Colonic mucosa (tissue), 4 donors: ENCODE data around the gene PIERCE2. TPM values are rescaled to one million over a fixed set of nuclear protein-coding genes. Genes with fewer than 3 reads are reported as not detected.
"Not testable (repeated sequence)": the region's sequence is repeated elsewhere in the genome, so short reads cannot be mapped to it uniquely, and the experiment has no call there.

ENCODE experiments used
- DNase-seq: peaks from one replicate; pipeline ENCODE4 v3.0.0-alpha.2; 2020
- H3K27ac ChIP-seq: fragments of 200-600 bp; one replicate; pipeline ENCODE4 v1.8.0; 2021
- H3K27me3 ChIP-seq: fragments of 200-600 bp; one replicate; pipeline ENCODE4 v1.8.0; 2021
- H3K36me3 ChIP-seq: fragments of 200-600 bp; one replicate; pipeline ENCODE4 v1.8.0; 2021
- H3K4me1 ChIP-seq: fragments of 200-600 bp; one replicate; pipeline ENCODE4 v1.8.0; 2021; ENCODE audit warnings: mild to moderate bottlenecking
- H3K4me3 ChIP-seq: fragments of 200-600 bp; one replicate; pipeline ENCODE4 v1.8.0; 2021
- H3K9ac ChIP-seq, 2 donors: one replicate each; pipeline ENCODE4 v1.7.0; 2013; ENCODE audit warnings: control low read depth in 2 of 2, low read depth in 2 of 2, low read length in 2 of 2
- H3K9me3 ChIP-seq: fragments of 200-600 bp; one replicate; pipeline ENCODE4 v1.8.0; 2021
- CTCF ChIP-seq: fragments of 200-600 bp; IDR thresholded peaks from one replicate; pipeline ENCODE4 v1.8.0; 2022; ENCODE audit warnings: antibody characterized with exemption, mild to moderate bottlenecking
- intact Hi-C: fragments of 100-400 bp; cut with DNase I; formaldehyde crosslinking; loops from one replicate; pipeline ENCODE4 v1.14.1; 2022
- total RNA-seq, 2 donors: library from RNA; stranded (reverse); fragmentation: NEBNext Ultra II Directional in 1 of 2; extraction: Animal tissue kit (Norgen Biotek cat#: 25700) in 1 of 2; gene quantifications; one replicate each; pipeline ENCODE4 v1.2.1, GENCODE V29; 2021
- donor health status: healthy.
- donor health status: DM: no; HTN: no; CAD: no.
- donor health status: DM: no; HTN: no; CAD: no.

The PIERCE2 gene
- total RNA-seq, 2 donors from 2014 or later: 5.8 to 11.4 TPM

DNA sequence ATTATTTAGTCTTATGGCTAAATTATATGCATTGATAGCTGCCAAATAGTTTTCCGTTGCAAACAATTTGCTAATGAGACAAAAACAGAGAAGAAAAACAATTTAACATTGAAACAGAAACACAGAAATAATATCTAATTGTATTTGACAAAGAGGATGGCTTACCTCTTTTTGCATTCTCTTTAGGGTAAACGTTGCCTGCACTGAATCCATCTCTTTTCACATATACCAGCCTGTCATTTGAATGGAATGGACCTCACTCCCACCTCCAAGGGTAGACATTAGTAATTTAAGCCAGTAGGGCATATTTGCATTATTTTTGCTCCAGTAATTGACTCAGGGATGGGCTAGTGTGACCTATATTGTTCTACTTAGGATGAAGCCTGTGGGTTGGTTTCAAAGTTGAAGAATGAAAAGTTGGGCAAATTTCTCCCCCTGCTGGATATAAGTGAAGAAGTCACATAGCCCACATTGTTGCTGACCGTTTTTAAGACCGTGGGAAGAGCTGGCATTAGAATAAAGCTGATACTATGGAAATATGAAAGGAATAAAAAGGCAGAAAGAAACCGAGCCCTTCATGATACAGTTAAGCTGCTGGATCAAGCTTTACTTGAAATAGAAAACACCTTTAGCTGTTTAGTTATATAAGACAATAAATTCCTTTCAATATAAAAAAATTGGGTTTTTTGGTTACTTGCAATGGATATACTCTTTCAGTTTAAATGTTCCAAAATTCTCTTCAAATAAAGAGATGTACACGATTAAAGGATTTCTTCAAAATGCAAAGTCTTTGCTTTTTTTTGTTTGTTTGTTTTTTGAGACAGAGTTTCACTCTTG is 26.9 kb downstream of the PIERCE2 start:
- intact Hi-C loops: loop anchor here (5.0 to 10.0 kb wide), 2 partner anchors 140 to 213 kb away; no protein-coding TSS in a partner anchor
- no peaks in the 10 kb centered on the region for H3K36me3 ChIP-seq
- H3K9ac ChIP-seq: no peak overlapping the region
- peak; percentile 48 for TF ChIP-seq CTCF
- no peaks in the 10 kb centered on the region for H3K9me3 ChIP-seq
- peak; percentile 26 for DNase-seq
- H3K4me3 ChIP-seq: no peak overlapping the region
- no peak overlapping the region for H3K27ac ChIP-seq
- H3K27me3 ChIP-seq: no peaks in the 10 kb centered on the region
- H3K4me1 ChIP-seq: no peaks in the 10 kb centered on the region

DNA sequence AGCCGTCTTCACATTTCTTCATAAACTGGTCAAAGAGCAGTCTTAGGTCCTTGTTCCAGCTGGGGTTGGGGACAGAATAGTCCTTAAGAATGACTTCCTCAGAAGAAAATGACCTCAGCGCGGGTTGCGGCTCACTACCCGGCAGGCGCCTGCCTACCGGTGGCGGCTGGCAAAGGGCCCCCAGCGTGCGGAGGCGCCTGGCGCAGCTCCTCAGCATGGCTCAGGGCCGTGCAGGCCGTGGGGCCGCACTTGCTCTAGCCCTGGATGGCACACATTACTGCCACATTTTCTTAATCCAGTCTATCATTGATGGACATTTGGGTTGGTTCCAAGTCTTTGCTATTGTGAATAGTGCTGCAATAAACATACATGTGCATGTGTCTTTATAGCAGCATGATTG is 34.8 kb downstream of the PIERCE2 start:
- H3K9ac ChIP-seq, H3K27ac ChIP-seq, intact Hi-C loops, H3K9me3 ChIP-seq, DNase-seq, H3K27me3 ChIP-seq, H3K4me1 ChIP-seq, H3K36me3 ChIP-seq, H3K4me3 ChIP-seq: not testable (repeated sequence)

- H3K9ac ChIP-seq, H3K4me3 ChIP-seq, intact Hi-C loops, H3K27ac ChIP-seq, H3K36me3 ChIP-seq, H3K27me3 ChIP-seq, H3K9me3 ChIP-seq, H3K4me1 ChIP-seq, DNase-seq: not testable (repeated sequence)
Observed at GRCh38 chr15:55445936-55446335, 37.6 kb downstream of the PIERCE2 start.

DNA sequence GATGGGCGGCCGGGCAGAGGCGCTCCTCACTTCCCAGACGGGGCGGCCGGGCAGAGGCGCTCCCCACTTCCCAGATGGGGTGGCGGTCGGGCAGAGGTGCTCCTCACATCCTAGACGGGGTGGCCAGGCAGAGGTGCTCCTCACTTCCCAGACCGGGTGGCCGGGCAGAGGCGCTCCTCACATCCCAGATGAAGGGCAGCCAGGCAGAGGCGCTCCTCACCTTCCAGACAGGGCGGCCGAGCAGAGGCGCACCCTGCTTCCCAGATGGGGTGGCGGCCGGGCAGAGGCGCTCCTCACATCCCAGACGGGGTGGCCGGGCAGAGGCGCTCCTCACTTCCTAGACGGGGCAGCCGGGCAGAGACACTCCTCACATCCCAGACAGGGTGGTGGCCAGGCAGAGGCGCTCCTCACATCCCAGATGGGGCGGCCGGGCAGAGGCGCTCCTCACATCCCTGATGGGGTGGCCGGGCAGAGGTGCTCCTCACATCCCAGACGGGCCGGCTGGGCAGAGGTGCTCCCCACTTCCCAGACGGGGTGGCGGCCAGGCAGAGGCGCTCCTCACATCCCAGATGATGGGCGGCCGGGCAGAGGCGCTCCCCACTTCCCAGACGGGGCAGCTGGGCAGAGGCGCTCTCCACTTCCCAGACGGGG is 38.2 kb downstream of the PIERCE2 start:
- intact Hi-C loops, H3K4me1 ChIP-seq, H3K9me3 ChIP-seq, H3K36me3 ChIP-seq, H3K4me3 ChIP-seq, DNase-seq, H3K27me3 ChIP-seq, H3K9ac ChIP-seq, H3K27ac ChIP-seq: not testable (repeated sequence)

- H3K4me3 ChIP-seq, H3K9me3 ChIP-seq, H3K9ac ChIP-seq, H3K4me1 ChIP-seq, H3K36me3 ChIP-seq, H3K27me3 ChIP-seq, H3K27ac ChIP-seq, intact Hi-C loops, DNase-seq: not testable (repeated sequence)
Observed at GRCh38 chr15:55447030-55447394, 38.7 kb downstream of the PIERCE2 start.

DNA sequence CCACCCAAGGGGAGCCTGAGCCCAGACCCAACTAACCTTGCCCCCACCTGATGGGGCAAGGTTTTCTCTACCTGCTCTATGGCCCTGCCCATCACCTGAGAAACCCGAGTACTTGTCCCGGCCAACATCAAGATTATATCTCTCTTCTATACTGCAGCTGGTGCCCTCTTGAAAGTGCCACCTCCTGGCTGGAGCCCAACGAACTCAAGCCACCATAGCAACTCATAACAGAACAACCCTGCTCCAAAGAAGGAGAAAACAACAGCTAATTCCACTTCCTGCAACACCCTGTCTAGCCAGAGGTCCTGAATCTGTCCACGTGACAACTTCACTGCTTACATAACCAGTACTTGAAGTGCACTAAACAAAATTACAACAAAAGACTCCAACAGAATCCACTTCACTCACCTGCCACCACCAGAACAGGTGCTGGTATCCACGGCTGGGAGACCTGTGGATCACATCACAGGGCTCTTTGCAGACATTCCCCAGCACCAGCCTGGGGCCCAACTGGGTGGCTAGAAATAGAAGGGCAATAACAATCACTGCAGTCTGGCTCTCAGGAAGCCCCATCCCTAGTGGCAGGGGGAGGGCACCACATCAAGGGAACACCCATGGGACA is 49.2 kb downstream of the PIERCE2 start:
- H3K9ac ChIP-seq: no peak overlapping the region
- no peak overlapping the region for H3K4me3 ChIP-seq
- H3K27ac ChIP-seq: no peak overlapping the region
- DNase-seq: no peak
- TF ChIP-seq CTCF: no peak
- no peaks in the 10 kb centered on the region for H3K27me3 ChIP-seq
- no peaks in the 10 kb centered on the region for H3K4me1 ChIP-seq
- H3K36me3 ChIP-seq: no peaks in the 10 kb centered on the region
- intact Hi-C loops: no loop called here
- H3K9me3 ChIP-seq: no peaks in the 10 kb centered on the region

- TF ChIP-seq CTCF: no peak
- intact Hi-C loops: no loop called here
- Histone ChIP-seq H3K27ac (no peak overlapping the region), H3K27me3 (no peaks in the 10 kb centered on the region), H3K4me1 (no peaks in the 10 kb centered on the region), H3K4me3 (no peak overlapping the region), H3K9me3 (no peaks in the 10 kb centered on the region), H3K36me3 (no peaks in the 10 kb centered on the region), H3K9ac (no peak overlapping the region)
- no peak for DNase-seq
Observed at GRCh38 chr15:55461447-55461846, 53.2 kb downstream of the PIERCE2 start.
